ENCODE results near the gene AK9.

DNA sequence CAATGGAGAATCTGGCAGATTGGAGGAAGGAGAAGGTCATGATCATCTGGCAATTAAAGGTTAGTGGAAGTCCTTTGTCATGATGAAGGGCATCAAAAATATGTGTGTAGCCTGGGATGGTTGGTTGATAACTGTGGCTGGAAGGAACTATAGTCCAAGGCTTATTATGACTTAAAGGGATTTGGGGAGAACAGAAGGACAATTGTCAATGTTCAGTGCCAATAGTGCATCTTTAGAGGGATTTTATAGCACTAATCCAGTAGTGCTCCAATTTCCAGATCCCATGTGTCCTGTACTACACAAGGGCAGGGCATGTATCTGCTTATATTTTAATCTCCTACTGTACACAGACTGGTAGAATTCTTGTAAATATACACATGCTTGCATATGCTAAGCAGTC is 203.0 kb downstream of the AK9 start:
- TF ChIP-seq, protein P1, sequence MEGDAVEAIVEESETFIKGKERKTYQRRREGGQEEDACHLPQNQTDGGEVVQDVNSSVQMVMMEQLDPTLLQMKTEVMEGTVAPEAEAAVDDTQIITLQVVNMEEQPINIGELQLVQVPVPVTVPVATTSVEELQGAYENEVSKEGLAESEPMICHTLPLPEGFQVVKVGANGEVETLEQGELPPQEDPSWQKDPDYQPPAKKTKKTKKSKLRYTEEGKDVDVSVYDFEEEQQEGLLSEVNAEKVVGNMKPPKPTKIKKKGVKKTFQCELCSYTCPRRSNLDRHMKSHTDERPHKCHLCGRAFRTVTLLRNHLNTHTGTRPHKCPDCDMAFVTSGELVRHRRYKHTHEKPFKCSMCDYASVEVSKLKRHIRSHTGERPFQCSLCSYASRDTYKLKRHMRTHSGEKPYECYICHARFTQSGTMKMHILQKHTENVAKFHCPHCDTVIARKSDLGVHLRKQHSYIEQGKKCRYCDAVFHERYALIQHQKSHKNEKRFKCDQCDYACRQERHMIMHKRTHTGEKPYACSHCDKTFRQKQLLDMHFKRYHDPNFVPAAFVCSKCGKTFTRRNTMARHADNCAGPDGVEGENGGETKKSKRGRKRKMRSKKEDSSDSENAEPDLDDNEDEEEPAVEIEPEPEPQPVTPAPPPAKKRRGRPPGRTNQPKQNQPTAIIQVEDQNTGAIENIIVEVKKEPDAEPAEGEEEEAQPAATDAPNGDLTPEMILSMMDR (IDR thresholded peaks at IDR 0.05) = no peak
- TF ChIP-seq POLR2A (IDR thresholded peaks at IDR 0.05) = no peak
